RPMI7951 (cell line): ENCODE data around the gene TPSAB1. TPM values are rescaled to one million over a fixed set of nuclear protein-coding genes. Genes with fewer than 3 reads are reported as not detected.

Experiments
- DNase-seq: peaks from one replicate; pipeline ENCODE4 v3.0.0-alpha.2; 2012; ENCODE audit warnings: low read depth
- total RNA-seq: library from RNA; depleted of rRNA; stranded (reverse); fragments of >200 nt; shearing (Covaris generic); gene quantifications from 2 replicates; pipeline ENCODE4 v1.2.3, GENCODE V29; 2014

TPSAB1 gene
- total RNA-seq, 1 experiment from 2014 or later: 0.72 TPM

- DNase-seq: no peak
Measured at GRCh38 chr16:1210461-1210860, 30.0 kb upstream of the TPSAB1 start.

GRCh38 chr16:1211451-1212268, 28.8 kb upstream of the TPSAB1 start:
- no peak for DNase-seq

- DNase-seq: no peak
Measured at GRCh38 chr16:1212616-1213194, 27.8 kb upstream of the TPSAB1 start.

- DNase-seq: no peak
Measured at GRCh38 chr16:1213231-1213630, 27.3 kb upstream of the TPSAB1 start.

GRCh38 chr16:1213796-1214372, 26.6 kb upstream of the TPSAB1 start:
- DNase-seq: no peak

GRCh38 chr16:1214719-1215118, 25.8 kb upstream of the TPSAB1 start:
- DNase-seq: no peak

GRCh38 chr16:1215574-1216295, 24.8 kb upstream of the TPSAB1 start:
- no peak for DNase-seq

- DNase-seq: no peak
Measured at GRCh38 chr16:1216296-1216619, 24.2 kb upstream of the TPSAB1 start.

- DNase-seq: no peak
Measured at GRCh38 chr16:1216681-1217400, 23.7 kb upstream of the TPSAB1 start.

- DNase-seq: no peak
Measured at GRCh38 chr16:1217526-1217925, 23.0 kb upstream of the TPSAB1 start.

- DNase-seq: no peak
Measured at GRCh38 chr16:1218061-1218929, 22.2 kb upstream of the TPSAB1 start.

GRCh38 chr16:1218930-1219611, 21.4 kb upstream of the TPSAB1 start:
- DNase-seq: no peak

- no peak for DNase-seq
Measured at GRCh38 chr16:1220098-1220728, 20.3 kb upstream of the TPSAB1 start.

GRCh38 chr16:1220841-1221627, 19.5 kb upstream of the TPSAB1 start:
- no peak for DNase-seq

GRCh38 chr16:1221628-1222552, 18.6 kb upstream of the TPSAB1 start:
- no peak for DNase-seq

GRCh38 chr16:1222553-1223354, 17.8 kb upstream of the TPSAB1 start:
- DNase-seq: no peak
